ENCODE measurements around the gene NFYC.

GRCh38 chr1:40789342-40789598, 97.8 kb downstream of the NFYC start:
- no peak for TF ChIP-seq GATA3 (IDR thresholded peaks at IDR 0.05; ENCODE audit: low read depth, low read length)
- no peak for TF ChIP-seq GATA2 (IDR thresholded peaks at IDR 0.05; ENCODE audit: low read depth, low read length)

Measured in SH-SY5Y (cell line).